GM12873 (cell line): ENCODE data around the gene CFAP97D2.

ENCODE experiments used
- CTCF ChIP-seq: IDR thresholded peaks from 2 replicates; pipeline ENCODE4 v1.5.1; 2012; ENCODE audit warnings: low read depth, mild to moderate bottlenecking, moderate library complexity, low read length, control low read depth; ENCODE audit not compliant: insufficient read depth; ENCODE audit errors: missing control alignments

The CFAP97D2 gene

GRCh38 chr13:114231886-114232285 lies 52.8 kb downstream of the CFAP97D2 start:
- TF ChIP-seq CTCF: no peak

DNA sequence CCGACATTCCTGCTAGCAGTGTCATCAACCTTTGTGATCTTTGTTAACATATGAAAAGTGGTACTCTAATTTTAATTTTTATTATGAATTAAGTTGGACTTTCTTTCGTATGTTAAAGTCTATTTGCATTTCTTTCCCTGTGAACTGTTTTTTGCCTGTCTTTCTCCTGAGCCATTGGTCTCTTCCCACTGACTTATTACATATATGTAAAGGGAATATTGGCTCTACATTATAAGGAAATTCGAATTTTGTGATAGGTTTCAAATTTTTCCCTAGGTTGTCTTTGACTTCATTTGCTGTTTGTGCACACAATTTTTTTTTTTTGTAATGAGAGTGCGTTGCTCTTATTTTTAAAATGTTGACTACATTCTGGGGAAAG lies 55.2 kb downstream of the CFAP97D2 start:
- TF ChIP-seq CTCF: no peak

DNA sequence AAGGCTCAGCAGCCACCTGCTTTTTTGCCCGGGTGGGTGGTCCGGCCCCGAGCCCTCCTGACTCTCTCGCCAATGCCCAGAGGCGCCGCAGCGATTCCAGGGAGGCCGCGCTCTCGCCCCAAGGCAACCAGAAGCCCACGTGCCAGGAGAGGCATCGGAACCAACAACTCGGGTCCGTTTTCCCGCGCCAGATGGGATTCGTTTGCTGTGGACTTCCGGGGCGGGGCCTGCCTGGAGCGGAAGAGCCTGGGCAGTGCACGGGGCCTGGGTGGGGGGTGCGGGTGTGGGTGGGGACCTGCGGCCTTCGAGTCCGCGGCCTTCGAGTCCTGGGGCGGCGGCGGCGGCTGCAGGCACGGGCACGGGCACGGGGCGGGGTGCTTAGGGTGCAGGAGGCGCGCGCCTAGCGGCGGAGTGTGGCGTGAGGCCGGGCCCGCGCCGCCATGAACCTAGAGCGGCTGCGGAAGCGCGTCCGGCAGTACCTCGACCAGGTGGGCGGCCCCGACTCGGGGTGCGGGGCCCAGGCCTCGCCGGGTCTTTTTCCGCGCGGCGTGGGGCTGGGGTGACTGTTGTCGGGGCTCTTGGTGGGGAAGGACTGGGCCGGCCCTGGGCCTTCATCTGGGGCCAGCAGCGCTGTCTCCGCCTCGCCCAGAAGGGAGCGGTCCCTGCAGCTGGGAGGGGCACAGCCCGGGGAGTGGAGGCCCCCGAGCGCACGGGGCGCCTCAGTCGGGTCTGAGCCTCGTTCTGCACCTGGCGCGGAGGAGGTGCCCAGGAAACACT lies 55.8 kb downstream of the CFAP97D2 start, which contains the start of gene CDC16:
Gene CDC16 (plus strand): TSS at position 253 of the 777 bp plus-strand sequence. CDS start 188 bp downstream, at position 441.
- TF ChIP-seq CTCF: no peak

- no peak for TF ChIP-seq CTCF
Measured at GRCh38 chr13:114235697-114236096, 56.6 kb downstream of the CFAP97D2 start.

- no peak for TF ChIP-seq CTCF
Measured at GRCh38 chr13:114236227-114236626, 57.2 kb downstream of the CFAP97D2 start.

GRCh38 chr13:114237415-114238112 lies 58.5 kb downstream of the CFAP97D2 start:
- TF ChIP-seq CTCF: no peak

DNA sequence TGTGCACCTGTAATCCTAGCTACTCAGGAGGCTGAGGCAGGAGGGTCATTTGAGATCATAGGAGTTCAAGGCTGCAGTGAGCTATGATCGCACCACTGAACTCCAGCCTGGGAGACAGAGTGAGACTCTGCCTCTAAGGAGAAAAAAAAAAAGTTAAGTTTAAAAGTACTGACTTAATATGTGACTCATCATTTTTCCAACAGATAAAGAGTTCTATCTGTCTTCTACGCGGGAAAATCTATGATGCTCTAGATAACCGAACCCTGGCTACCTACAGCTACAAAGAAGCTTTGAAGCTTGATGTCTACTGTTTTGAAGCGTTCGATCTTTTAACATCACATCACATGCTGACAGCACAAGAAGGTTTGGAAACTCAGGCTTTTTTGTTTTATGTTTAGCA lies 62.9 kb downstream of the CFAP97D2 start:
- TF ChIP-seq CTCF: no peak
